Measurements from ENCODE around the gene OLFM1.

GRCh38 chr9:135093911-135094584 lies 6.6 kb downstream of the OLFM1 start:
- TF ChIP-seq POLR2A (IDR thresholded peaks at IDR 0.05), result no peak
- no peak for TF ChIP-seq CTCF (IDR thresholded peaks at IDR 0.05)

Data from esophagus squamous epithelium (tissue), 4 donors.